ACC112 (cell line): ENCODE data around the gene OVAAL.
A peak's percentile ranks its signal among the peaks of the same experiment; 100 is the strongest.

Experiments
- H2AFZ ChIP-seq: fragments of 200-600 bp; sonication (generic); one replicate; pipeline ENCODE4 v1.6.0; 2017; ENCODE audit warnings: antibody characterized with exemption, low read length; ENCODE audit not compliant: unreplicated experiment
- H3K27ac ChIP-seq: fragments of 200-600 bp; sonication (generic); 2 replicates; pipeline ENCODE4 v1.5.1; 2014; ENCODE audit warnings: low read depth, mild to moderate bottlenecking, antibody characterized with exemption, low read length, moderate library complexity
- H3K27me3 ChIP-seq: fragments of 200-600 bp; sonication (generic); 2 replicates; pipeline ENCODE4 v1.6.1; 2014; ENCODE audit warnings: mild to moderate bottlenecking, antibody characterized with exemption, low read length, moderate library complexity, mixed read lengths; ENCODE audit not compliant: insufficient read depth
- H3K36me3 ChIP-seq: fragments of 200-600 bp; sonication (generic); 2 replicates; pipeline ENCODE4 v1.6.1; 2016; ENCODE audit warnings: mild to moderate bottlenecking, antibody characterized with exemption, low read length, moderate library complexity, mixed read lengths; ENCODE audit not compliant: insufficient read depth
- H3K4me1 ChIP-seq: fragments of 200-600 bp; sonication (generic); one replicate; pipeline ENCODE4 v1.6.1; 2016; ENCODE audit warnings: low read length, mixed read lengths; ENCODE audit not compliant: insufficient read depth, unreplicated experiment, control insufficient read depth
- H3K4me3 ChIP-seq: fragments of 200-600 bp; sonication (generic); 2 replicates; pipeline ENCODE4 v1.5.1; 2014; ENCODE audit warnings: mild to moderate bottlenecking, low read depth, low read length
- H3K79me2 ChIP-seq: fragments of 200-600 bp; sonication (generic); one replicate; pipeline ENCODE4 v1.6.0; 2016; ENCODE audit warnings: low read length; ENCODE audit not compliant: control insufficient read depth, unreplicated experiment, insufficient read depth

Gene OVAAL

GRCh38 chr1:180606155-180606554 is 47.4 kb downstream of the OVAAL start:
- H2AFZ ChIP-seq: no peak overlapping the region
- H3K4me1 ChIP-seq: no peaks in the 10 kb centered on the region
- no peak overlapping the region for H3K4me3 ChIP-seq
- H3K79me2 ChIP-seq: no peaks in the 10 kb centered on the region
- no peaks in the 10 kb centered on the region for H3K36me3 ChIP-seq
- no peak overlapping the region for H3K27ac ChIP-seq
- H3K27me3 ChIP-seq: no peaks in the 10 kb centered on the region

GRCh38 chr1:180609643-180610555 is 51.1 kb downstream of the OVAAL start:
- Histone ChIP-seq H3K36me3 (no peaks in the 10 kb centered on the region), H2AFZ (peak overlapping the region; percentile 59), H3K27ac (no peak overlapping the region), H3K27me3 (no peaks in the 10 kb centered on the region), H3K4me3 (no peak overlapping the region), H3K4me1 (no peaks in the 10 kb centered on the region), H3K79me2 (no peaks in the 10 kb centered on the region)

GRCh38 chr1:180610556-180611015 is 51.8 kb downstream of the OVAAL start:
- H3K27me3 ChIP-seq: no peaks in the 10 kb centered on the region

GRCh38 chr1:180611016-180611930 is 52.5 kb downstream of the OVAAL start:
- H2AFZ ChIP-seq: no peak overlapping the region
- H3K79me2 ChIP-seq: no peaks in the 10 kb centered on the region
- H3K27ac ChIP-seq: no peak overlapping the region
- H3K36me3 ChIP-seq: no peaks in the 10 kb centered on the region
- H3K27me3 ChIP-seq: no peaks in the 10 kb centered on the region
- H3K4me1 ChIP-seq: no peaks in the 10 kb centered on the region
- H3K4me3 ChIP-seq: no peak overlapping the region

More at GRCh38 chr1:180610556-180611015, 51.8 kb downstream of the OVAAL start:
- Histone ChIP-seq H3K36me3 (no peaks in the 10 kb centered on the region), H2AFZ (no peak overlapping the region), H3K27ac (no peak overlapping the region), H3K79me2 (no peaks in the 10 kb centered on the region), H3K4me1 (no peaks in the 10 kb centered on the region), H3K4me3 (no peak overlapping the region)

GRCh38 chr1:180612632-180613031 is 53.9 kb downstream of the OVAAL start:
- H3K27ac ChIP-seq: no peak overlapping the region
- H2AFZ ChIP-seq: no peak overlapping the region
- H3K79me2 ChIP-seq: no peaks in the 10 kb centered on the region
- no peak overlapping the region for H3K4me3 ChIP-seq
- no peaks in the 10 kb centered on the region for H3K4me1 ChIP-seq
- no peaks in the 10 kb centered on the region for H3K36me3 ChIP-seq
- no peaks in the 10 kb centered on the region for H3K27me3 ChIP-seq

- H3K27ac ChIP-seq: no peak overlapping the region
- no peaks in the 10 kb centered on the region for H3K27me3 ChIP-seq
- H3K36me3 ChIP-seq: no peaks in the 10 kb centered on the region
- H2AFZ ChIP-seq: no peak overlapping the region
- no peaks in the 10 kb centered on the region for H3K4me1 ChIP-seq
- no peak overlapping the region for H3K4me3 ChIP-seq
- no peaks in the 10 kb centered on the region for H3K79me2 ChIP-seq
These were observed 56.0 kb downstream of the OVAAL start for GRCh38 chr1:180614730-180615129.

- Histone ChIP-seq H3K4me3 (no peak overlapping the region), H3K27ac (no peak overlapping the region), H3K79me2 (no peaks in the 10 kb centered on the region), H2AFZ (no peak overlapping the region), H3K36me3 (no peaks in the 10 kb centered on the region), H3K27me3 (no peaks in the 10 kb centered on the region), H3K4me1 (no peaks in the 10 kb centered on the region)
These were observed 56.9 kb downstream of the OVAAL start for GRCh38 chr1:180615493-180616290.
